ENCODE results near the gene HSH2D.
A peak's percentile ranks its signal among the peaks of the same experiment; 100 is the strongest.

The HSH2D gene

DNA sequence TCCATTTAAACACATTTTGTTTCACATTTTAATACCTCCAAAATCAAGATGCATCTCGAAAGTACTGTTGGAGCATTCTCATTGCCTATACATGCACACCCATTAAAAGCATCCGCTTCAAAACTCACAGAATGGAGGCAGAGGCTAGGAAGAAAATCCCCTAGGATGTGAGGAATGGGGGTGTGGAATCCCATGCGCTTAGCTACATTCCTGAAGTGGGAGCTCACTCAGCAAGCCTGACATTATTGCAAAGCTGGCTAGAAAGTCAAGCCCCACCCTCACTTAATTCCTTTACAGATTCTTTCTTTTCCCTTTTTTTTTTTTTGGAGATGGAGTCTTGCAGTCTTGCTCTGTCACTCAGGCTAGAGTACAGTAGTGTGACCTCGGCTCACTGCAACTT, 37.1 kb downstream of the HSH2D start:
- H3K4me3 ChIP-seq (ENCODE audit: low read length), result no peak overlapping the region
- peak; percentile 74 for DNase-seq (ENCODE audit: low read depth)
- TF ChIP-seq, protein P1, sequence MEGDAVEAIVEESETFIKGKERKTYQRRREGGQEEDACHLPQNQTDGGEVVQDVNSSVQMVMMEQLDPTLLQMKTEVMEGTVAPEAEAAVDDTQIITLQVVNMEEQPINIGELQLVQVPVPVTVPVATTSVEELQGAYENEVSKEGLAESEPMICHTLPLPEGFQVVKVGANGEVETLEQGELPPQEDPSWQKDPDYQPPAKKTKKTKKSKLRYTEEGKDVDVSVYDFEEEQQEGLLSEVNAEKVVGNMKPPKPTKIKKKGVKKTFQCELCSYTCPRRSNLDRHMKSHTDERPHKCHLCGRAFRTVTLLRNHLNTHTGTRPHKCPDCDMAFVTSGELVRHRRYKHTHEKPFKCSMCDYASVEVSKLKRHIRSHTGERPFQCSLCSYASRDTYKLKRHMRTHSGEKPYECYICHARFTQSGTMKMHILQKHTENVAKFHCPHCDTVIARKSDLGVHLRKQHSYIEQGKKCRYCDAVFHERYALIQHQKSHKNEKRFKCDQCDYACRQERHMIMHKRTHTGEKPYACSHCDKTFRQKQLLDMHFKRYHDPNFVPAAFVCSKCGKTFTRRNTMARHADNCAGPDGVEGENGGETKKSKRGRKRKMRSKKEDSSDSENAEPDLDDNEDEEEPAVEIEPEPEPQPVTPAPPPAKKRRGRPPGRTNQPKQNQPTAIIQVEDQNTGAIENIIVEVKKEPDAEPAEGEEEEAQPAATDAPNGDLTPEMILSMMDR (IDR thresholded peaks at IDR 0.05; ENCODE audit: insufficient read depth, low read depth, low read length, missing control alignments), result no peak

GRCh38 chr19:16184665-16185122, 41.2 kb downstream of the HSH2D start:
- DNase-seq (ENCODE audit: low read depth), result no peak
- peak overlapping the region; percentile 91 for H3K4me3 ChIP-seq (ENCODE audit: low read length)
- TF ChIP-seq, protein P1 (IDR thresholded peaks at IDR 0.05; ENCODE audit: insufficient read depth, low read depth, low read length, missing control alignments), result no peak

GRCh38 chr19:16185123-16185767, 41.8 kb downstream of the HSH2D start, which contains the start of gene FAM32A:
FAM32A (plus strand) TSS chr19:16185410; CDS start chr19:16185443, 33 bp downstream.
- TF ChIP-seq, protein P1 (IDR thresholded peaks at IDR 0.05; ENCODE audit: insufficient read depth, low read depth, low read length, missing control alignments), result peak; percentile 39
- peak within 1 kb of the TSS; percentile 91 for H3K4me3 ChIP-seq (ENCODE audit: low read length)
- peak; percentile 100 for DNase-seq (ENCODE audit: low read depth)

GRCh38 chr19:16185768-16186123, 42.3 kb downstream of the HSH2D start:
- TF ChIP-seq, protein P1 (IDR thresholded peaks at IDR 0.05; ENCODE audit: insufficient read depth, low read depth, low read length, missing control alignments), result peak; percentile 43
- H3K4me3 ChIP-seq (ENCODE audit: low read length), result peak overlapping the region; percentile 91
- DNase-seq (ENCODE audit: low read depth), result peak; percentile 36

DNA sequence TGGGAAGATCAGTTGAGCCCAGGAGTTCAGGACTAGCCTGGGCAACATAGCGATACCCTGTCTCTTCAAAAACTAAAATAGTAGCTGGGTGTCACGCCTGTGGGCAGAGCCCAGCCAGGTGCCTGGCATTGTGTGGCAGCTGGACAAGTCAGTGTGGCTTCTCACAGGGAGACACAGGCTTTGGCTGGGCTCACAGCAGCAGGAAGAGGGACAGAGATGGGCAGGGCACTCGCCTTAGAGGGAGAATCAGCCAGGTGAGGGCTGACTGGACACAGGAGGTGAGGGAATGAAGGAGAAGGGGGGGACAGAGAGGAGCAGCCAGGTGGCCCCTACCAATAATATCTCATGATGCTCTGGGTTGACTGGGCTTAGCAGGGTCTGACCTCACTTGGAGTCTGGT, 45.0 kb downstream of the HSH2D start:
- TF ChIP-seq, protein P1 (IDR thresholded peaks at IDR 0.05; ENCODE audit: insufficient read depth, low read depth, low read length, missing control alignments), result no peak
- no peak overlapping the region for H3K4me3 ChIP-seq (ENCODE audit: low read length)
- no peak for DNase-seq (ENCODE audit: low read depth)

GRCh38 chr19:16190198-16190597, 46.7 kb downstream of the HSH2D start:
- H3K4me3 ChIP-seq (ENCODE audit: low read length), result no peak overlapping the region
- DNase-seq (ENCODE audit: low read depth), result no peak
- TF ChIP-seq, protein P1 (IDR thresholded peaks at IDR 0.05; ENCODE audit: insufficient read depth, low read depth, low read length, missing control alignments), result no peak

DNA sequence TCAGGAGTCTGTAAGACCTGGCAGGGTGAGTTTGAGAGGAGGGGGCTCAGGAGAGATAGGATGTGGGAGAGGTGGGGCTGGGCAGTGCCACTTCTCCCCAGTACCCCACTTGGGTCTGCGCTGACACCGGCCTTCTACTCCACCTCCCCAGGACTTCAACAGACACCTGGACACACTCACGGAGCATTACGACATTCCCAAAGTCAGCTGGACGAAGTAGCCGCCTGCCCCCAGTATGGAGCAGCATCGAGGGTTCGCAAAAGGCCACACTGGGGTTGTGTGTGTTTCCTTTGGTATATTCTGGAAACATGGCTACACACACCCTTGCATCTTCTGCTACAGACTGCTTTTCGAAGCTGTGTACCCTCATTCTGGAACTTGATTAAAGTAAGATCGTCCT, 47.3 kb downstream of the HSH2D start:
- no peak for DNase-seq (ENCODE audit: low read depth)
- no peak overlapping the region for H3K4me3 ChIP-seq (ENCODE audit: low read length)
- TF ChIP-seq, protein P1 (IDR thresholded peaks at IDR 0.05; ENCODE audit: insufficient read depth, low read depth, low read length, missing control alignments), result no peak
